Mesodermal cell (in vitro differentiated cells): ENCODE results near the gene MCTS1.
"Not testable (repeated sequence)": the region's sequence is repeated elsewhere in the genome, so short reads cannot be mapped to it uniquely, and the experiment has no call there.

Source experiments
- H3K27ac ChIP-seq: 2 replicates; pipeline ENCODE4 v1.7.0; 2013; ENCODE audit warnings: mild to moderate bottlenecking, low read depth, low read length, moderate library complexity; ENCODE audit not compliant: severe bottlenecking
- H3K36me3 ChIP-seq: 2 replicates; pipeline ENCODE4 v1.7.1; 2013; ENCODE audit warnings: mild to moderate bottlenecking, low read length, moderate library complexity; ENCODE audit not compliant: control insufficient read depth, insufficient read depth
- H3K4me1 ChIP-seq: one replicate; pipeline ENCODE4 v1.7.1; 2013; ENCODE audit warnings: mild to moderate bottlenecking, low read length; ENCODE audit not compliant: insufficient read depth, control insufficient read depth, poor library complexity, severe bottlenecking
- H3K4me3 ChIP-seq: 2 replicates; pipeline ENCODE4 v1.7.0; 2013; ENCODE audit warnings: low read length, control low read depth, mild to moderate bottlenecking; ENCODE audit not compliant: insufficient read depth, poor library complexity, severe bottlenecking; ENCODE audit errors: extremely low read depth
- H3K9me3 ChIP-seq: 2 replicates; pipeline ENCODE4 v1.7.1; 2013; ENCODE audit warnings: mild to moderate bottlenecking, low read length, moderate library complexity; ENCODE audit not compliant: control insufficient read depth
- WGBS, 2 experiments: methylation state at CpG; one replicate each; pipeline ENCODE4 v1.1.5; 2013; ENCODE audit warnings: missing lambda C conversion rate in 2 of 2; ENCODE audit not compliant: insufficient coverage in 2 of 2; 5-methylcytosine and 5-hydroxymethylcytosine counted together

Gene MCTS1

DNA sequence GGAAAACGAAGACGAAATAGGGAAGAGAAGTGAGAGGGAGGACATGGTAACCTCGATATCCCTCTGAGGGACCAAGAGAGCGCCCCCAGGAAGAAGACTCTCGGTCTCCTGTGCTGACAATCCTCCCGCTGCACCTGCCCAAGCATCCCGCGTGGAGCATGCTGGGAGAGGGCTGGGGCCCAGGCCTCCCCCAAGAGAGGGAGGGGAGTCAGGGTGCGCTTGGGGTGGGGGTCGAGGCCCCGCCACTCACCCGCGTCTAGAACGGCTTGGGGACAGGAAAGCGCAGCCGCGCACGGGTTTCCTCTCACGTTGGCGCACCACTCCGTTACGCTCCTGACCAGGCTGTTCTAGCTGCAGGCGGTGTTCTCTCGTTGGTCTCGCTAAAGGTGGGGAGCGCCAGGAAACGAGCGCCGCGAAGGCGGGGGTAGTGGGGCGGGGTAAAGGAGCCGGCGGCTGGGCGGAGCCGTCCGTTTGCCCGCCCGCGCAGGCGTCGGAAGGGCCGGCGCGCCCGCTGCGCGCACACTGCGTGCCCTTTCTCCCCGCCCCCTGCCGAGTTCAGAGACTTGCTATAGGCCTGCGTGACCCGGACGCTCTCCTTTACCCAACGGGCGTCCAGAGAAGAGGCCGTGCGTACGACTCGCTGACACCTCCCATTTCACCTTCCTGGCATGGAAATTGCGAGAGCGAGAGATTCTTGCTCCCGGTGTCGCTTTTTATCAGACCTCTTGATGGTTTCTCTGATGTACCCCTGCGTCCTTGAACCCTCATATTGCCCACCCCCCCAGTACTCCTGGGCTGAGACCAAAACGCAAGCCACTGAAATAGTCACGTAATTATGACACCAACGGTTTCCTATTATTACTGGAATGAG is 26.0 kb downstream of the MCTS1 start, which contains the start of gene C1GALT1C1:
Gene C1GALT1C1 (minus strand): TSS at position 388 of the 871 bp plus-strand sequence. CDS start 2,888 bp downstream, outside the sequence.
- H3K36me3 ChIP-seq: no peaks in the 10 kb centered on the region
- peak within 1 kb of the TSS; percentile 62 for H3K27ac ChIP-seq
- H3K4me3 ChIP-seq: peak within 1 kb of the TSS; percentile 55
- WGBS, 2 experiments: 0 to 1% methylated on average over 8 to 20 of the region's 68 CpGs
- peaks cover 4% of the 10 kb centered on the region for H3K4me1 ChIP-seq
- no peaks in the 10 kb centered on the region for H3K9me3 ChIP-seq

DNA sequence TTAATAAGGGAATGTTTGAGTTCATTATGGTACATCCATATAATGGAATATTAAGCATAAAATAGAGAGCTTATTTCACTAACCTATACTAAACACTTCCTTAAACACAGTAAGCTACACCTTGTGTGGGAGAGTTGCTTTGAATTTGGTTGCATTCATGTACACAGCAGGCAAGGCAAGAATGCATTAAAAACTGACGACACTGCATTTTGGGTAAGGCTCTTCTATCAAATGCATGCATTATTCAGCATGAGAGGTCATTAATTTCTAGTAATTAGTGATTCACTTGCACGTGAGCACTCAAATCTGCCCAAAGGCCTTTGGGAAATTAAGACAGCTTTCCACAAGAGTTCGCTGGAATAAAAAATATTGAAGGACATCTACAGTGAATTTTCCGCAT is 34.7 kb downstream of the MCTS1 start:
- 75% methylated on average over 2 of the region's 4 CpGs; no CpG with 5 or more reads in 1 of the 2 experiments for WGBS, 2 experiments
- Histone ChIP-seq H3K4me1 (no peaks in the 10 kb centered on the region), H3K27ac (no peak overlapping the region), H3K36me3 (no peaks in the 10 kb centered on the region), H3K9me3 (no peaks in the 10 kb centered on the region), H3K4me3 (no peak overlapping the region)

GRCh38 chrX:120642871-120643270 is 39.0 kb downstream of the MCTS1 start:
- Histone ChIP-seq H3K9me3 (no peaks in the 10 kb centered on the region), H3K36me3 (no peaks in the 10 kb centered on the region), H3K4me3 (no peak overlapping the region), H3K27ac (no peak overlapping the region), H3K4me1 (no peaks in the 10 kb centered on the region)
- WGBS, 2 experiments: no CpG with 5 or more reads among the region's 2 CpGs

DNA sequence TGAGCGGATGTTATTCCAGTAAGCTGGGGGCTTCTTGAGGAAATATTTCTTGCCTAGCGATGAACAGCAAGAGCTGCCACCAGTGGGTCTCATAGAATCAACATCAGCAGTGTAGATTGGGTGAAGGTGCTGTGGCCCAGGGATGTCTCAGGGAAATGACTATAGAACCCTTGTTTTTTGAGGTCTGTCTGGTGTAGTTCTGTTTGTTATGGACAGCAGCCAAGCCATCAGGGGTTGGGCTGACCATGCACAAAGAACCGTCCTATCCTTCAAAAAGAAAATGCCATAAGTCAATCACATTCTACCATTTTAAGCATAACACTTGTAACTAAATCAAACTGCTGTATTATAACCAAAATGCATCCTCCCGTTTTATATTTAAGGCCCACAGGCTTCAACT is 43.2 kb downstream of the MCTS1 start:
- no peaks in the 10 kb centered on the region for H3K9me3 ChIP-seq
- WGBS, 2 experiments: 80% methylated on average over 1 of the region's 4 CpGs; no CpG with 5 or more reads in 1 of the 2 experiments
- no peak overlapping the region for H3K27ac ChIP-seq
- H3K36me3 ChIP-seq: no peaks in the 10 kb centered on the region
- H3K4me3 ChIP-seq: no peak overlapping the region
- H3K4me1 ChIP-seq: no peaks in the 10 kb centered on the region

DNA sequence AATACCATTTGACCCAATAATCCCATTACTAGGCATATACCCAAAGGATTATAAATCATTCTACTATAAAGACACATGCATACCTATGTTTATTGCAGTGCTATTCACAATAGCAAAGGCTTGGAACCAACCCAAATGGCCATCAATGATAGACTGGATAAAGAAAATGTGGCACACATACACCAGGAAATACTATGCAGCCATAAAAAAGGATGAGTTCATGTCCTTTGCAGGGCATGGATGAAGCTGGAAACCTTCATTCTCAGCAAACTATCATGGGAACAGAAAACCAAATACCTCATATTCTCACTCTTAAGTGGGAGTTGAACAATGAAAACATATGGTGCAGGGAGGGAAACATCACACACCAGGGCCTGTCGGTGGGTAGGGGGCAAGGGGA is 48.4 kb downstream of the MCTS1 start:
- not testable (repeated sequence) for H3K4me1 ChIP-seq, H3K4me3 ChIP-seq, H3K9me3 ChIP-seq, H3K36me3 ChIP-seq, H3K27ac ChIP-seq
- no CpG with 5 or more reads among the region's 1 CpG for WGBS, 2 experiments

- Histone ChIP-seq H3K4me3 (no peak overlapping the region), H3K9me3 (no peaks in the 10 kb centered on the region), H3K4me1 (no peaks in the 10 kb centered on the region), H3K27ac (no peak overlapping the region), H3K36me3 (no peaks in the 10 kb centered on the region)
- WGBS, 2 experiments: no CpG with 5 or more reads among the region's 3 CpGs
Measured at GRCh38 chrX:120653000-120653399, 49.1 kb downstream of the MCTS1 start.

- Histone ChIP-seq H3K27ac (no peak overlapping the region), H3K9me3 (no peaks in the 10 kb centered on the region), H3K4me1 (no peaks in the 10 kb centered on the region), H3K4me3 (no peak overlapping the region), H3K36me3 (no peaks in the 10 kb centered on the region)
- WGBS, 2 experiments: no CpG with 5 or more reads among the region's 6 CpGs
Measured at GRCh38 chrX:120660637-120661036, 56.7 kb downstream of the MCTS1 start.
